Liver (tissue), 3 donors: ENCODE results near the gene TMEM140.

Source experiments
- CTCF ChIP-seq: fragments of 150-350 bp; IDR thresholded peaks from 2 replicates; pipeline ENCODE4 v1.5.1; 2017; ENCODE audit warnings: improper control_type of control experiment, low read depth, low read length; ENCODE audit not compliant: missing input control
- GABPA ChIP-seq, 2 donors: IDR thresholded peaks in 1 of 2; conservative IDR thresholded peaks in 1 of 2; 2 replicates each; pipeline ENCODE4 v1.6.1; 2016; ENCODE audit warnings: antibody characterized with exemption in 2 of 2, mild to moderate bottlenecking in 1 of 2, moderate library complexity in 1 of 2
- REST ChIP-seq: IDR thresholded peaks from 2 replicates; pipeline ENCODE4 v1.6.1; 2016; ENCODE audit warnings: antibody characterized with exemption, mild to moderate bottlenecking
- SP1 ChIP-seq: IDR thresholded peaks from 2 replicates; pipeline ENCODE4 v1.6.1; 2018; ENCODE audit warnings: antibody characterized with exemption, mild to moderate bottlenecking
- donor health status: healthy.
- donor health status: healthy.

- no peak for TF ChIP-seq GABPA (IDR thresholded peaks at IDR 0.05 in 1 of 2, conservative IDR thresholded peaks at IDR 0.05 in 1 of 2)
- TF ChIP-seq REST = no peak
- TF ChIP-seq CTCF = no peak
- TF ChIP-seq SP1 = no peak
These were observed 38.3 kb upstream of the TMEM140 start for GRCh38 chr7:135109562-135109961.
